A673 (cell line): Measurements from ENCODE around the gene LINGO1.

Experiments
- CTCF ChIP-seq: fragments of 300-800, 200-600 bp; sonication (generic); conservative IDR thresholded peaks from 2 replicates; pipeline ENCODE4 v1.5.1; 2017; ENCODE audit warnings: low read depth, mild to moderate bottlenecking, antibody characterized with exemption, low read length, moderate library complexity, mixed read lengths
- EZH2 ChIP-seq: fragments of 200-600 bp; sonication (generic); IDR thresholded peaks from 2 replicates; pipeline ENCODE4 v1.6.1; 2017; ENCODE audit warnings: borderline replicate concordance, low read depth, mild to moderate bottlenecking, mixed read lengths, antibody characterized with exemption, low read length; ENCODE audit not compliant: poor library complexity, severe bottlenecking

GRCh38 chr15:77650265-77650664 is 17.6 kb upstream of the LINGO1 start:
- TF ChIP-seq CTCF (peak; percentile 67), EZH2 (no peak)
